ENCODE results near the gene BCAS1. TPM values are rescaled to one million over a fixed set of nuclear protein-coding genes. Genes with fewer than 3 reads are reported as not detected.

The BCAS1 gene
- total RNA-seq, 4 donors from 2014 or later: 0.32 TPM; not detected in 3

DNA sequence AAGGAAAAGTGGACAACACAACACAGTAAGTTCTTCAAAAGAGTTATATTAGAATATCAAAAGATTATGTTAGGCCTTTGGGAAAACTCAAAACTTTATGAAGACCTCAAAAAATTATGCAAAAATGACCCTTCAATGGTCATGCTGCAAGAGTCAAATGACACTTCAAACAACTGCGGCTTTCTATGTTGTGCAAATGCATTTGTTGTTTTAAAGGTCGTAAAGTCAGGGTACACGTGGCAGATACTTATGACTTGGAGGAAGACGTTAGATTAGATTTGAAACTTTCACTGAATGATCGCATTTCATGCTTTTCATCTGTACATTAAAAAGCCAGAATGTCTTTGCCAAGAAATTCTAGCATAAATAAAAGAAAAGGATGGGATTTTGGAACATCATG is 31.4 kb downstream of the BCAS1 start:
- ATAC-seq: no peak
- Histone ChIP-seq H3K4me3 (no peak overlapping the region), H3K36me3 (no peaks in the 10 kb centered on the region), H3K9me3 (no peaks in the 10 kb centered on the region), H3K4me1 (no peaks in the 10 kb centered on the region), H3K27me3 (peaks cover 0 to 8% (median 0%) of the 10 kb centered on the region in 3 donors), H3K27ac (no peak overlapping the region)
- TF ChIP-seq, protein P1, sequence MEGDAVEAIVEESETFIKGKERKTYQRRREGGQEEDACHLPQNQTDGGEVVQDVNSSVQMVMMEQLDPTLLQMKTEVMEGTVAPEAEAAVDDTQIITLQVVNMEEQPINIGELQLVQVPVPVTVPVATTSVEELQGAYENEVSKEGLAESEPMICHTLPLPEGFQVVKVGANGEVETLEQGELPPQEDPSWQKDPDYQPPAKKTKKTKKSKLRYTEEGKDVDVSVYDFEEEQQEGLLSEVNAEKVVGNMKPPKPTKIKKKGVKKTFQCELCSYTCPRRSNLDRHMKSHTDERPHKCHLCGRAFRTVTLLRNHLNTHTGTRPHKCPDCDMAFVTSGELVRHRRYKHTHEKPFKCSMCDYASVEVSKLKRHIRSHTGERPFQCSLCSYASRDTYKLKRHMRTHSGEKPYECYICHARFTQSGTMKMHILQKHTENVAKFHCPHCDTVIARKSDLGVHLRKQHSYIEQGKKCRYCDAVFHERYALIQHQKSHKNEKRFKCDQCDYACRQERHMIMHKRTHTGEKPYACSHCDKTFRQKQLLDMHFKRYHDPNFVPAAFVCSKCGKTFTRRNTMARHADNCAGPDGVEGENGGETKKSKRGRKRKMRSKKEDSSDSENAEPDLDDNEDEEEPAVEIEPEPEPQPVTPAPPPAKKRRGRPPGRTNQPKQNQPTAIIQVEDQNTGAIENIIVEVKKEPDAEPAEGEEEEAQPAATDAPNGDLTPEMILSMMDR (IDR thresholded peaks at IDR 0.05 in 4 of 5, conservative IDR thresholded peaks at IDR 0.05 in 1 of 5): no peak
- TF ChIP-seq POLR2A (IDR thresholded peaks at IDR 0.05): no peak
- in situ Hi-C loops (cut with MboI; ENCODE audit: low sequenced_read_pairs in 4 of 4) (no loop called here), intact Hi-C loops (cut with DNase I; ENCODE audit: low total_unique reads) (no loop called here)
- DNase-seq: no peak

DNA sequence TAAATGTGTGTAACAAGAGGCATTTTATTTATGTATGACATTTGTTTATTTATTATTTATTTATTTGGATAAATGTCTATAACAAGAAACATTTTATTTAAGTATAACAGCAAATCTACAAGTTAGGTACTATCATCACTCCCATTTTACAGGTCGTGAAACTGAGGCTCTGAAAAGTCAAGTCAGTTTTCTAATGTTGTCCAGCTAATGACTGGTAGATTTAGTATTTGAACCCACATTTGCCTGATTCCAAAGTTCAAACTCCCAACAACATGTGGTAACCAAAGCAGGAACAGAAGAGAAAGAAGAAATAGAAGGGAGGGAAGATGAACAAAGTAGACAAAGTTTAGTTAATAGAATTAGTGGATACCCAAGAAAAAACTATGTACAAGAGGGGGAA is 32.9 kb downstream of the BCAS1 start:
- intact Hi-C loops (cut with DNase I; ENCODE audit: low total_unique reads): no loop called here

DNA sequence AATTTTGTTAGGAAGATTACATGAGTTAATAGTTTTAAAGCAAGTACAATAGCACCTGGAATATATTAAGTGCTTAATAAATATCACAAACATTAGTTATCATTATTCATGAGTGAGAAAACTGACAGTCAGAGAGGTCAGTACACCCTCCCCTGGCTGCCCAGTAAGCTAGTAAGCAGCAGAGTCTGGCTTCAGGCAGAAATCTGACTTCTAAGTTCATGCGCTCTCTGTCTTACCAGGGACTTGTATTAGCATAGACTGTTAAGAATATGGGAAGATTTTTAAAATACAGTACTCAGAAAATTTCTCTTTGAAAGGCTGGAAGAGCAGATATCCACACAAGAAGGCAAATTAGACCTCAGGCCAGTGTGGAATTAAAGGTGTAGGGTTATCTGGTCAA is 40.8 kb downstream of the BCAS1 start:
- Histone ChIP-seq H3K4me1 (no peaks in the 10 kb centered on the region), H3K9me3 (no peaks in the 10 kb centered on the region), H3K4me3 (no peak overlapping the region), H3K36me3 (no peaks in the 10 kb centered on the region), H3K27ac (no peak overlapping the region), H3K27me3 (peaks cover 0 to 4% (median 0%) of the 10 kb centered on the region in 3 donors)
- intact Hi-C loops (cut with DNase I; ENCODE audit: low total_unique reads) (no loop called here), in situ Hi-C loops (cut with MboI; ENCODE audit: low sequenced_read_pairs in 4 of 4) (no loop called here)
- no peak for ATAC-seq
- DNase-seq: no peak
- TF ChIP-seq POLR2A (IDR thresholded peaks at IDR 0.05): no peak
- TF ChIP-seq, protein P1 (IDR thresholded peaks at IDR 0.05 in 4 of 5, conservative IDR thresholded peaks at IDR 0.05 in 1 of 5): no peak

More for the DNA sequence above, 32.9 kb downstream of the BCAS1 start:
- H3K27ac ChIP-seq: no peak overlapping the region
- DNase-seq (no peak), ATAC-seq (no peak)
- H3K9me3 ChIP-seq: no peaks in the 10 kb centered on the region
- no peak for TF ChIP-seq POLR2A (IDR thresholded peaks at IDR 0.05)
- TF ChIP-seq, protein P1 (IDR thresholded peaks at IDR 0.05 in 4 of 5, conservative IDR thresholded peaks at IDR 0.05 in 1 of 5): no peak
- in situ Hi-C loops (cut with MboI; ENCODE audit: low sequenced_read_pairs in 4 of 4): no loop called here
- no peak overlapping the region for H3K4me3 ChIP-seq
- peaks cover 0 to 8% (median 0%) of the 10 kb centered on the region in 3 donors for H3K27me3 ChIP-seq
- no peaks in the 10 kb centered on the region for H3K4me1 ChIP-seq
- no peaks in the 10 kb centered on the region for H3K36me3 ChIP-seq

DNA sequence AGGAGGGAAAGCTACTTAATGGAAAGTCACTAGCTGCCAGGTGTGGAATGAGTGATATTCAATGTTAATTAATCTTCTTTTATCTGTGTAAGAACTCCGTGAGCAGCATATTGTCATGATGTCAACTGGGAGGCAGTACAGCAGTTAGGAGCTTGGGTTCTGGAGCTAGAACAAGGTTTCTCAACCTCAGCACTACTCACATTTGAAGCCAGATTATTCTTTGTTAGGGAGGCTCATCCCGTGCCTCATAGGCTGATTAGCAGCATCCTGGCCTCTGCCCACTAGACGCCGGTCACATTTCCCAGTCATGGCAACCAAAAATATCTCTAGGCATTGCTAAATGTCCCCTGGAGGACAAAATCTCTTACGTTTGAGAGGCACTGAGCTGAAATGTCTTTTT is 41.2 kb downstream of the BCAS1 start:
- no peak overlapping the region for H3K4me3 ChIP-seq
- ATAC-seq: peak in 1 of 2 donors; percentile 33
- in situ Hi-C loops (cut with MboI; ENCODE audit: low sequenced_read_pairs in 4 of 4): no loop called here
- intact Hi-C loops (cut with DNase I; ENCODE audit: low total_unique reads): no loop called here
- H3K9me3 ChIP-seq: no peaks in the 10 kb centered on the region
- H3K4me1 ChIP-seq: no peaks in the 10 kb centered on the region
- H3K27me3 ChIP-seq: peaks cover 0 to 4% (median 0%) of the 10 kb centered on the region in 3 donors
- TF ChIP-seq, protein P1 (IDR thresholded peaks at IDR 0.05 in 4 of 5, conservative IDR thresholded peaks at IDR 0.05 in 1 of 5): no peak
- TF ChIP-seq POLR2A (IDR thresholded peaks at IDR 0.05): no peak
- no peaks in the 10 kb centered on the region for H3K36me3 ChIP-seq
- no peak for DNase-seq
- H3K27ac ChIP-seq: no peak overlapping the region
